Fibroblast of villous mesenchyme (primary cell): ENCODE results near the gene RNASE12. TPM values are rescaled to one million over a fixed set of nuclear protein-coding genes. Genes with fewer than 3 reads are reported as not detected.
"Not testable (repeated sequence)": the region's sequence is repeated elsewhere in the genome, so short reads cannot be mapped to it uniquely, and the experiment has no call there.

Experiments
- DNase-seq: peaks from one replicate; pipeline ENCODE4 v3.0.0-alpha.2; 2010; ENCODE audit warnings: low read depth
- H3K4me3 ChIP-seq: 2 replicates; pipeline ENCODE4 v1.5.1; 2011; ENCODE audit warnings: low read depth, mild to moderate bottlenecking, low read length
- total RNA-seq: library from RNA; depleted of rRNA; stranded (reverse); fragments of >200 nt; gene quantifications from 2 replicates; pipeline ENCODE4 v1.2.3, GENCODE V29; 2012
- TF ChIP-seq, protein P1 (sequence below): IDR thresholded peaks from 2 replicates; pipeline ENCODE4 v1.5.1; 2012; ENCODE audit warnings: low read depth, mild to moderate bottlenecking, low read length; ENCODE audit not compliant: insufficient read depth

The RNASE12 gene
- total RNA-seq, 1 donor, result not detected

DNA sequence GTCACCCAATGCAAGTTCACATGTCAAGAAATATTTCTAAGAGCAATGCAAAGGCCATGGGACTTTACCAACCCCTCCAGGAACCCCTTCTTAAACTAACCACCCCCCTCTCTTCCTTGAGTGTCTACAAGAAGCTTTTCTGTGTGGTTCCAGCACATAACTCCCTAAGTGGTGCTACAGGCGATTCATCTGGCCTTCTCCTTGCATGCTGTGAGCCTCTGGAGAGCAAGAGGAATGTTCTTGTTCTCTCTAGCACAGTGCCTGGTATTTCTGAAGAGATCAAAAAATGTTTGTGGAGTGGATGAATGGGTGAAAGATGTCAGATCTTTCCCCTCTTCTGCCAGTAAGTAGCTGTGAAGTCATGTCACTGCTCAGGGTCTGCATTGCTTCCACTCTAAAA, 5.9 kb upstream of the RNASE12 start:
- no peak for DNase-seq
- no peak overlapping the region for H3K4me3 ChIP-seq
- TF ChIP-seq, protein P1, sequence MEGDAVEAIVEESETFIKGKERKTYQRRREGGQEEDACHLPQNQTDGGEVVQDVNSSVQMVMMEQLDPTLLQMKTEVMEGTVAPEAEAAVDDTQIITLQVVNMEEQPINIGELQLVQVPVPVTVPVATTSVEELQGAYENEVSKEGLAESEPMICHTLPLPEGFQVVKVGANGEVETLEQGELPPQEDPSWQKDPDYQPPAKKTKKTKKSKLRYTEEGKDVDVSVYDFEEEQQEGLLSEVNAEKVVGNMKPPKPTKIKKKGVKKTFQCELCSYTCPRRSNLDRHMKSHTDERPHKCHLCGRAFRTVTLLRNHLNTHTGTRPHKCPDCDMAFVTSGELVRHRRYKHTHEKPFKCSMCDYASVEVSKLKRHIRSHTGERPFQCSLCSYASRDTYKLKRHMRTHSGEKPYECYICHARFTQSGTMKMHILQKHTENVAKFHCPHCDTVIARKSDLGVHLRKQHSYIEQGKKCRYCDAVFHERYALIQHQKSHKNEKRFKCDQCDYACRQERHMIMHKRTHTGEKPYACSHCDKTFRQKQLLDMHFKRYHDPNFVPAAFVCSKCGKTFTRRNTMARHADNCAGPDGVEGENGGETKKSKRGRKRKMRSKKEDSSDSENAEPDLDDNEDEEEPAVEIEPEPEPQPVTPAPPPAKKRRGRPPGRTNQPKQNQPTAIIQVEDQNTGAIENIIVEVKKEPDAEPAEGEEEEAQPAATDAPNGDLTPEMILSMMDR, result no peak

DNA sequence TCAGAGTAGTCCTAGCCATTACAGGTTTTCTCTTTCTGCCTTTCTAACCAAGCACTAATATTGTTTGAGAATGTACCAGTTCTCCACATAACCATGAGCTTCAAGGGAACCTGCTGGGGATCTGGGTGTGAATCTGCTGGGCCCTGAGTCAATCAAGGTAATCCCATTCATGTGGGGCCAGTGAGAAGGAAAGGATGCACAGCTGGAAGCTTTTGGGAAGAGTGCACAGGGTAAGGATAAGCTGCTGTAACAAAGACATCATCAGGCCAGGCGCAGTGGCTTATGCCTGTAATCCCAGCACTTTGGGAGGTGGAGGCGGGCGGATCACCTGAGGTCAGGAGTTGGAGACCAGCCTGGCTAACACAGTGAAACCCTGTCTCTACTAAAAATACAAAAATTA, 4.5 kb upstream of the RNASE12 start:
- not testable (repeated sequence) for H3K4me3 ChIP-seq, DNase-seq

DNA sequence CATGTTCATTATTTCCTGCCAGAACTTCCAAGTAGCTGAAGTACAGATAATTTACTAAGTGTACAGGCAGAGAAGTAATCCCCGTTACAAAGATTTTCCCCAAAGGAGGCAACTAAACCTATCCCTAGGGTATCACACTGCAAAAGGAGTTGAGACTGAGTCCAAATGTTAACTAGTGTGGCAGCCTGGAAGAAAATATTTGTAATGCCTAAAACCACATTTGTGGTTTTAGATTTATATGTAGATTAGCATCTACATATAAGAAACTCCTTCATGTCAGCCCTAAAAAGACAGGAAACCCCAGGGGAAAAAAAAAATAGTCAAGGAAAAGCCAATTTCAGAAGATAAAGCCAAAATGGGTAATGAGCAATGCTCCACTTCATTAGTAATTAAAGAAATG, 1.4 kb upstream of the RNASE12 start:
- no peak for DNase-seq
- H3K4me3 ChIP-seq, result no peak overlapping the region
- TF ChIP-seq, protein P1, result no peak

DNA sequence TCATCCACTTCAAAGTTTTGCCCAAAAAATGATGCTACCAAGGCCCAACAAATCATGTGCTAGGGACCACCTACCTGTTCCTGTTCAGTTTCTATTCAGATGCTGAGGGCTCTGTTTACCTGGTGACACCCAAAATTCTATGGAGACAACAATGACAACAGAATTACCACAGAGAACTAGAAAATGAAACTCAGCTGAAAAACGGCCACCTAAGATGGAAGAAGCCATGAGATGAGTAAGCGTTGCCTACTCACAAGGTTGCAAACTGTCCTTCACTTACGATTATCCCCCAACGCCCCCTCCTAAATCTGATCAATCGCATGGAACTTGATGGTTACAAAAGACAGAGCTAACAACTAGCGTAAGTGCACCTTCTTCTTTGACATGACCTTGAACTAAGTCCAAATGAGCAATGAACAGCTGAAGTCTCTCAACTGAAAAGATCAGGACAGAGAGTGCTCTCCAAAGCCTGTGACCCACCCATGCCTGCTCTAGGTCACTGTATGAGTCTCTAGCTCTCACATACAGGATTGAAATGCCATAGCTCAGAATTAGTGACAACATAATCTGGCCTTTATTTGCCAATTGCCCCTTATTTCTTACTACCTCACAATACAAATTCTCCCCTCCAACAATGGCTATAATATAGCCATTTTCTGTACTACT, 3.6 kb downstream of the RNASE12 start, which contains the start of gene RNASE11:
TSS of gene RNASE11 (minus strand) at position 513 of the 666 bp plus-strand sequence.
- no peak within 1 kb of the TSS for H3K4me3 ChIP-seq
- TF ChIP-seq, protein P1, result no peak
- DNase-seq, result no peak

DNA sequence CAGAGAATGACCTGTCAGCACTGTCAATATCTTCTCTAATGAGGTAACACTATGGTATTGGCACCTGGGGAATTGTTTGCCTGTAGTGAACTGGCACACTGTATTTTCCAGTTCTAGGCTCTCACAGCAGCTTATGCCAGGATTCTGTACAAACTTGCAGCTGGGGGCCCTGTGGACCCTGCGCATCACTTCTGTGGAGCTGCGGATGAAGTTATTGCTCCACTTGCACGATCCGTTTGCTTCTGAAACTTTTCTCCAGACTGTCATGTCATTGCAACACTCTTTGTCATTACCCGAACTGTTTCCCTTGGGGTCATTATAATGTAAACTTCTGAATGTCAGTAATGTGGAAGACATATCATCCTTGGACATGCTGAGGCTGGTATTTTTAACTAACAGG, 7.3 kb downstream of the RNASE12 start:
- H3K4me3 ChIP-seq, result no peak overlapping the region
- no peak for DNase-seq
- TF ChIP-seq, protein P1, result no peak

DNA sequence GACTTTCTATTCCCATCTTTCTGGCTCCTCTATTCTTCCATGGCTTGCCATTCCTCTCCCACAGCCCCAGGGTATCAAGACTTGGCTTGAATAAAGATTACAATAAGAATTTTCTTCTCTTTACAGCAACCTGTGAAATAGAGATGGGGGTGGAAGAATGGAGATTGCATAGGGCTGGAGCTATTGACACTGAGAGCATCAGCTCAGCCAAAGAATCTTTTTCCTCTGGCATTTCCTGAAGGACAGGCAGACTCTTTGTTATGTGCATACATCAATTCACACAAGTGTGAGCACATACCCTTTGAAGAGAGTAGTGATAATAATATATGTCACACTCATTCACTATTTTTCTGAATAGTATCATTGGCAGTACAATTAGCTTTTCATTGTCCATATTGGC, 8.0 kb downstream of the RNASE12 start:
- TF ChIP-seq, protein P1, result no peak
- no peak overlapping the region for H3K4me3 ChIP-seq
- no peak for DNase-seq

DNA sequence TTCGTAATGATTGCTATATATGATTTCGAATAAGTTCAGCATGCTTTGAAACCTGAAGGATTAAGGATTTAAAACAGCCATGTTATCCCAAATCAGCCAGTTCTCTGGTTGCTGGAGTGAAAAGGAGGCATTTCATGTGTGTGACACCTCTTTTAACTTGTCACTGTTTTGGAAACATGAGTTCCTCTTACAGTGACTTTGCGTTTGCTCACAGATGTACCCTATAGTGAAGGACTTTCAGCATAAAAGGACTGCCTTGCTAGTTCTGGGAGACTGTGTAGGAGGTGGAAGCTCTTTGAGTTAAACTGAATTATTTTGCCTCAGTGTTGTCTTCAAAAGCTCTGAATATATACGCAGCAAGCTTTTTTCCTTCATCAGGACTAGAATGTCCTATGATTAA, 10.9 kb downstream of the RNASE12 start:
- DNase-seq, result no peak
- H3K4me3 ChIP-seq, result no peak overlapping the region
- TF ChIP-seq, protein P1, result no peak
